GM23338 (cell line): Measurements from ENCODE around the gene INO80E.

Experiments
- CREB1 ChIP-seq: fragments of 250-450 bp; sonication (Bioruptor Pico); IDR thresholded peaks from 2 replicates; pipeline ENCODE4 v1.5.0; 2020; ENCODE audit warnings: low read depth, mild to moderate bottlenecking, moderate library complexity
- CTCF ChIP-seq, 2 experiments: fragments of 200-600 bp in 1 of 2; sonication (generic) in 1 of 2; conservative IDR thresholded peaks; 2 replicates each; pipeline versions ENCODE4 v1.5.1 to v1.6.1; 2016 to 2017; ENCODE audit warnings: antibody characterized with exemption in 2 of 2, low read depth in 2 of 2, mild to moderate bottlenecking in 2 of 2, moderate library complexity in 1 of 2
- EZH2 ChIP-seq: fragments of 200-600 bp; sonication (generic); IDR thresholded peaks from one replicate; pipeline ENCODE4 v1.8.0; 2017; ENCODE audit warnings: antibody characterized with exemption, mild to moderate bottlenecking, low read depth; ENCODE audit not compliant: unreplicated experiment
- EZH2phosphoT487 ChIP-seq: fragments of 200-600 bp; sonication (generic); IDR thresholded peaks from one replicate; pipeline ENCODE4 v1.8.1; 2018; ENCODE audit warnings: antibody characterized with exemption; ENCODE audit not compliant: unreplicated experiment
- JUNB ChIP-seq: IDR thresholded peaks from one replicate; pipeline ENCODE4 v1.6.1; 2016; ENCODE audit warnings: antibody characterized with exemption; ENCODE audit not compliant: unreplicated experiment
- NANOG ChIP-seq: IDR thresholded peaks from 2 replicates; pipeline ENCODE4 v1.6.1; 2016; ENCODE audit warnings: antibody characterized with exemption, borderline replicate concordance
- POLR2AphosphoS5 ChIP-seq: IDR thresholded peaks from 2 replicates; pipeline ENCODE4 v1.6.1; 2016; ENCODE audit warnings: antibody characterized with exemption, low read depth
- REST ChIP-seq: IDR thresholded peaks from one replicate; pipeline ENCODE4 v1.6.1; 2018; ENCODE audit warnings: antibody characterized with exemption; ENCODE audit not compliant: unreplicated experiment
- ZNF114 ChIP-seq: fragments of 250-450 bp; sonication (Bioruptor Pico); IDR thresholded peaks from 2 replicates; pipeline ENCODE4 v1.5.0; 2020; ENCODE audit warnings: mild to moderate bottlenecking, moderate library complexity
- ZNF331 ChIP-seq: fragments of 250-450 bp; sonication (Bioruptor Pico); IDR thresholded peaks from 2 replicates; pipeline ENCODE4 v1.5.0; 2020; ENCODE audit warnings: low read depth, mild to moderate bottlenecking, moderate library complexity
- TF ChIP-seq, protein P1 (sequence below): IDR thresholded peaks from 2 replicates; pipeline ENCODE4 v1.6.1; 2016; ENCODE audit warnings: antibody characterized with exemption

DNA sequence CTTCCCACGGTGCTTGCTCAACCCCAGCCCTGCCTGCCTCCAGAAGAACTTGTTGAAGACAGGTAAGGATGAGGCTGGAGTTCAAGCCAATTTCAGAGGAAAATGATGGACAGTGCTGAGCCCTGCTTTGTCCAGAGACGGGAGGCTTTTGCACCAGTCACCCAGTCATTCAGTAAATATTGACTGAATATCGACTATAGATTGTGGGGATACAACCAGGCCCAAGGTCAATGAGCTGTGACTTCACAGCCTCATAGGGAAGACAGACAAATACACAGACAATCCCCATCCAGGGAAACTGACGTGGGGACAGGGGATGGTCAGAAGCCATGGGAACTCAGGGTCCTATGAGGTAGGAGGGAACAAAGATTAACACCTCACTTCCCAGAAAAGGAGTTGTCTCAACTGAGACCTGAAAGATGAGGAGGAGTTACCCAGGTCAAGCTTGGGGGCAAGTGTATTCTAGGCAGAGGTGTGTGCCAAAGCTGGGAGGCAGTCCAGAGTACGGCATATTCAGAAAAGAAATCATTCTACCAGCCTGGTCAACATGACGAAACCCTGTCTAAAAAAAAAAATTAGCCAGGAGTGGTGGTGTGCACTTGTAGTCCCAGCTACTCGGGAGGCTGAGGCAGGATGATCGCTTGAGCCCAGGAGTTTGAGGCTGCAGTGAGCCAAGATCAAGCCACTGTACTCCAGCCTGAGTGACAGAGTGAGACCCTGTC lies 20.7 kb downstream of the INO80E start:
- no peak for TF ChIP-seq CTCF (conservative IDR thresholded peaks at IDR 0.05; ENCODE audit: low read depth in 2 of 2)
- no peak for TF ChIP-seq POLR2AphosphoS5
- TF ChIP-seq REST: no peak
- TF ChIP-seq EZH2: no peak
- no peak for TF ChIP-seq EZH2phosphoT487
- no peak for TF ChIP-seq ZNF114 (CRISPR knock-in tag)
- no peak for TF ChIP-seq JUNB
- TF ChIP-seq CREB1 (CRISPR knock-in tag): no peak
- no peak for TF ChIP-seq ZNF331
- no peak for TF ChIP-seq NANOG
- TF ChIP-seq, protein P1, sequence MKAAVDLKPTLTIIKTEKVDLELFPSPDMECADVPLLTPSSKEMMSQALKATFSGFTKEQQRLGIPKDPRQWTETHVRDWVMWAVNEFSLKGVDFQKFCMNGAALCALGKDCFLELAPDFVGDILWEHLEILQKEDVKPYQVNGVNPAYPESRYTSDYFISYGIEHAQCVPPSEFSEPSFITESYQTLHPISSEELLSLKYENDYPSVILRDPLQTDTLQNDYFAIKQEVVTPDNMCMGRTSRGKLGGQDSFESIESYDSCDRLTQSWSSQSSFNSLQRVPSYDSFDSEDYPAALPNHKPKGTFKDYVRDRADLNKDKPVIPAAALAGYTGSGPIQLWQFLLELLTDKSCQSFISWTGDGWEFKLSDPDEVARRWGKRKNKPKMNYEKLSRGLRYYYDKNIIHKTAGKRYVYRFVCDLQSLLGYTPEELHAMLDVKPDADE: no peak
